Measurements from ENCODE around the gene PLA2G2C.

The PLA2G2C gene

GRCh38 chr1:20114021-20114648 is 72.2 kb downstream of the PLA2G2C start:
- Mint-ChIP-seq H3K4me1 (ENCODE audit: low read depth) (peaks cover 4% of the 10 kb centered on the region), H3K4me3 (no peak overlapping the region), H3K9me3 (no peaks in the 10 kb centered on the region), H3K36me3 (ENCODE audit: low read depth) (no peaks in the 10 kb centered on the region), H3K27me3 (peaks cover 46% of the 10 kb centered on the region), H3K27ac (no peak overlapping the region)
- intact Hi-C loops (cut with micrococcal nuclease): no loop called here

Data from dendritic cell treated with granulocyte-macrophage colony-stimulating factor and Interleukin-4, amounts not matched to agents 40 ng/mL and 50 ng/mL, for 4 days (primary cell).